Measurements from ENCODE around the gene SECISBP2L. TPM values are rescaled to one million over a fixed set of nuclear protein-coding genes. Genes with fewer than 3 reads are reported as not detected.

The SECISBP2L gene
- total and polyA plus RNA-seq, 8 donors = 5.1 to 28.4 (median 17.7) TPM

DNA sequence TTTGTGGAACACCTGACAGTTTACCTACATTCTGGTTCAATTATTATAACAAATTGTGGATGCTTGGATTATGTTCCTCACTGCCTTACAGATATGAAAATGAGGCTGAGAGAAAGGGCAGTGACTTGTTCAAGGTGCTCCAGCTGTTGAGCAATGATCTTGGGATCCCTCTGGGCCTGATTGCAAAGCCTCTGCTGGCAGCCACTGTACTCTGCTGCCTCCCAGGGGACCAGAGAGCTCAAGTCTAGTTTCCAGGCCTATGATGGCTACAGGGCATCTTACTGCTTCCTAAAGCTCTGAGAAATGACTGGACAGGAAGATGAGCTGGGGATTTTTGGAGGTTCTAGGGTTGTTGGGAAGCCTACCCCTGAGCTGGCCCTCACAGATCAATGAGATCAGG lies 80.3 kb downstream of the SECISBP2L start:
- H3K4me1 ChIP-seq = peaks cover 0 to 14% (median 0%) of the 10 kb centered on the region in 3 donors
- ATAC-seq (no peak), FAIRE-seq (no peak), DNase-seq (no peak)
- intact Hi-C loops (cut with DNase I) = no loop called here
- TF ChIP-seq, protein P1, sequence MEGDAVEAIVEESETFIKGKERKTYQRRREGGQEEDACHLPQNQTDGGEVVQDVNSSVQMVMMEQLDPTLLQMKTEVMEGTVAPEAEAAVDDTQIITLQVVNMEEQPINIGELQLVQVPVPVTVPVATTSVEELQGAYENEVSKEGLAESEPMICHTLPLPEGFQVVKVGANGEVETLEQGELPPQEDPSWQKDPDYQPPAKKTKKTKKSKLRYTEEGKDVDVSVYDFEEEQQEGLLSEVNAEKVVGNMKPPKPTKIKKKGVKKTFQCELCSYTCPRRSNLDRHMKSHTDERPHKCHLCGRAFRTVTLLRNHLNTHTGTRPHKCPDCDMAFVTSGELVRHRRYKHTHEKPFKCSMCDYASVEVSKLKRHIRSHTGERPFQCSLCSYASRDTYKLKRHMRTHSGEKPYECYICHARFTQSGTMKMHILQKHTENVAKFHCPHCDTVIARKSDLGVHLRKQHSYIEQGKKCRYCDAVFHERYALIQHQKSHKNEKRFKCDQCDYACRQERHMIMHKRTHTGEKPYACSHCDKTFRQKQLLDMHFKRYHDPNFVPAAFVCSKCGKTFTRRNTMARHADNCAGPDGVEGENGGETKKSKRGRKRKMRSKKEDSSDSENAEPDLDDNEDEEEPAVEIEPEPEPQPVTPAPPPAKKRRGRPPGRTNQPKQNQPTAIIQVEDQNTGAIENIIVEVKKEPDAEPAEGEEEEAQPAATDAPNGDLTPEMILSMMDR (IDR thresholded peaks at IDR 0.05) = no peak
- H3K27ac ChIP-seq = no peak overlapping the region
- no peaks in the 10 kb centered on the region for H3K36me3 ChIP-seq
- peaks cover 0 to 24% (median 2%) of the 10 kb centered on the region in 4 donors for H3K27me3 ChIP-seq
- H3K9me3 ChIP-seq = no peaks in the 10 kb centered on the region
- H3K4me3 ChIP-seq = no peak overlapping the region

DNA sequence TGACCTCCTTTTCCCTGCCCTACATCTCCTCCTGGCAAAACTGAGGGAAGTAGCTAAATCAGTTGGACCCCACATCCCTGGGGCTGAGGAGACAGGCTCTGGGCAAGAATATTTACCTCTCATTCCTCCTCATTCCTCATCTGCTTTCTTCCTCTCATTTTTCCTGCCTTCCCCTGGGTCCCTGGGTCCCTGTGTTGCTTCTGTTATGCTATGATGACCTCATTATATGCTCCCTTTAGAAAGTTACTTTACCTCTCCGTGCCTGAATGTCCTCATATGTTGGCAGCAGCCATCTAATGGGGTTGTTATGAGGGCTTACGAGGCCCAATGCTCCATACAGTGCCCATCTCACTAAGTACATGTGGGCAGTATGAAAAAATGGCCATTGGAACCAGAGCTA lies 81.3 kb downstream of the SECISBP2L start:
- TF ChIP-seq, protein P1 (IDR thresholded peaks at IDR 0.05) = no peak

GRCh38 chr15:48963524-48964113 lies 82.6 kb downstream of the SECISBP2L start, which contains the start of gene SHC4:
Gene SHC4 (minus strand): TSS chr15:48963919. CDS start chr15:48963015, 904 bp downstream.
- H3K9me3 ChIP-seq = no peaks in the 10 kb centered on the region
- WGBS, 2 donors = 1% methylated on average over 16 of the region's 16 CpGs
- TF ChIP-seq, protein P1 (IDR thresholded peaks at IDR 0.05) = no peak
- intact Hi-C loops (cut with DNase I) = no loop called here
- peaks cover 0 to 24% (median 2%) of the 10 kb centered on the region in 4 donors for H3K27me3 ChIP-seq
- peak within 1 kb of the TSS; percentile 7 to 52 (median 24) for H3K4me3 ChIP-seq
- no peak within 1 kb of the TSS for H3K27ac ChIP-seq
- ATAC-seq (peak; percentile 75 to 89 (median 84)), FAIRE-seq (no peak), DNase-seq (peak; percentile 9 to 65 (median 34))
- H3K4me1 ChIP-seq = peaks cover 0 to 14% (median 0%) of the 10 kb centered on the region in 3 donors
- no peaks in the 10 kb centered on the region for H3K36me3 ChIP-seq

More for the DNA sequence above, 81.3 kb downstream of the SECISBP2L start:
- ATAC-seq = no peak
- DNase-seq = no peak
- Histone ChIP-seq H3K9me3 (no peaks in the 10 kb centered on the region), H3K27me3 (peaks cover 0 to 24% (median 2%) of the 10 kb centered on the region in 4 donors), H3K36me3 (no peaks in the 10 kb centered on the region), H3K27ac (no peak overlapping the region), H3K4me1 (peaks cover 0 to 14% (median 0%) of the 10 kb centered on the region in 3 donors), H3K4me3 (no peak overlapping the region)
- FAIRE-seq = no peak
- intact Hi-C loops (cut with DNase I) = no loop called here
- 64 to 66% methylated on average over 2 of the region's 2 CpGs for WGBS, 2 donors

- H3K27me3 ChIP-seq = peaks cover 0 to 24% (median 2%) of the 10 kb centered on the region in 4 donors
- FAIRE-seq (no peak), ATAC-seq (peak; percentile 69 to 79 (median 77)), DNase-seq (peak in 3 of 6 donors; percentile 40 to 65 (median 53))
- intact Hi-C loops (cut with DNase I) = no loop called here
- 6 to 9% methylated on average over 52 to 54 of the region's 54 CpGs for WGBS, 2 donors
- no peaks in the 10 kb centered on the region for H3K36me3 ChIP-seq
- H3K9me3 ChIP-seq = no peaks in the 10 kb centered on the region
- H3K4me3 ChIP-seq = peak overlapping the region; percentile 7 to 52 (median 24)
- TF ChIP-seq, protein P1 (IDR thresholded peaks at IDR 0.05) = no peak
- peaks cover 0 to 14% (median 0%) of the 10 kb centered on the region in 3 donors for H3K4me1 ChIP-seq
- no peak overlapping the region for H3K27ac ChIP-seq
These were observed 83.4 kb downstream of the SECISBP2L start for GRCh38 chr15:48962662-48963523.
